Duodenal mucosa (tissue), 2 donors: ENCODE data around the gene DYNLT1.
"Not testable (repeated sequence)": the region's sequence is repeated elsewhere in the genome, so short reads cannot be mapped to it uniquely, and the experiment has no call there.

ENCODE experiments used
- H3K27ac ChIP-seq: one replicate; pipeline ENCODE4 v1.7.0; 2013; ENCODE audit warnings: low read depth, low read length
- H3K27me3 ChIP-seq, 2 donors: one replicate each; pipeline ENCODE4 v1.7.0; 2013; ENCODE audit warnings: low read length in 2 of 2, control low read depth in 1 of 2; ENCODE audit not compliant: insufficient read depth in 2 of 2, control insufficient read depth in 1 of 2
- H3K36me3 ChIP-seq, 2 donors: one replicate each; pipeline ENCODE4 v1.7.0; 2013; ENCODE audit warnings: low read length in 2 of 2, control low read depth in 1 of 2; ENCODE audit not compliant: insufficient read depth in 2 of 2, control insufficient read depth in 1 of 2
- H3K4me1 ChIP-seq, 2 donors: one replicate each; pipeline ENCODE4 v1.7.0; 2013; ENCODE audit warnings: low read length in 2 of 2, control low read depth in 1 of 2; ENCODE audit not compliant: insufficient read depth in 2 of 2, control insufficient read depth in 1 of 2
- H3K4me3 ChIP-seq, 2 donors: one replicate each; pipeline ENCODE4 v1.7.0; 2013; ENCODE audit warnings: low read length in 2 of 2, low read depth in 1 of 2
- H3K9ac ChIP-seq, 2 donors: one replicate each; pipeline ENCODE4 v1.7.0; 2013; ENCODE audit warnings: low read length in 2 of 2, low read depth in 1 of 2
- H3K9me3 ChIP-seq, 2 donors: one replicate each; pipeline ENCODE4 v1.7.0; 2013; ENCODE audit warnings: low read length in 2 of 2, control low read depth in 1 of 2; ENCODE audit not compliant: control insufficient read depth in 1 of 2

DYNLT1 gene

DNA sequence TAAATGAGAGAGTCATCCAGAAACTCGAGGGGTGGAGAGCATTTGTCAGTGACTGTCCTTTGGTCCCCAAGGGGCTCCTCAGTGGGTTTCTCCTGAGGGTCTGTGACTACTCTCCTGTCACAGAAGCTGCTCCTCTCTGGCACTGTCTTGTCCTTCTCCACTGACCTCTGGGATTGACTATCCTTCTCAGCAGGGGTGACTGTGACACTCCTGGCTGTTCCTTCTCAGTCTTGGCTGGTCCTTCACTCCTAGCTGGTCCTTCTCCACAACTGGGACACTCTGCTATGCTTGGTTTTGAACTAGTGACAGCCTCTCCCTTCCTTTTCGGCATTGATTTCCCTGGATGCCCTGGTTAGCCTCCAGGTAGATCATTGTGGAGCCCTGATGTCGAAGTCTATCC lies 33.5 kb downstream of the DYNLT1 start:
- no peaks in the 10 kb centered on the region for H3K9me3 ChIP-seq
- H3K4me3 ChIP-seq, result no peak overlapping the region
- no peak overlapping the region for H3K27ac ChIP-seq
- peaks cover 0 to 5% of the 10 kb centered on the region in 2 donors for H3K4me1 ChIP-seq
- peaks cover 37 to 82% of the 10 kb centered on the region in 2 donors for H3K36me3 ChIP-seq
- no peaks in the 10 kb centered on the region for H3K27me3 ChIP-seq
- no peak overlapping the region for H3K9ac ChIP-seq

DNA sequence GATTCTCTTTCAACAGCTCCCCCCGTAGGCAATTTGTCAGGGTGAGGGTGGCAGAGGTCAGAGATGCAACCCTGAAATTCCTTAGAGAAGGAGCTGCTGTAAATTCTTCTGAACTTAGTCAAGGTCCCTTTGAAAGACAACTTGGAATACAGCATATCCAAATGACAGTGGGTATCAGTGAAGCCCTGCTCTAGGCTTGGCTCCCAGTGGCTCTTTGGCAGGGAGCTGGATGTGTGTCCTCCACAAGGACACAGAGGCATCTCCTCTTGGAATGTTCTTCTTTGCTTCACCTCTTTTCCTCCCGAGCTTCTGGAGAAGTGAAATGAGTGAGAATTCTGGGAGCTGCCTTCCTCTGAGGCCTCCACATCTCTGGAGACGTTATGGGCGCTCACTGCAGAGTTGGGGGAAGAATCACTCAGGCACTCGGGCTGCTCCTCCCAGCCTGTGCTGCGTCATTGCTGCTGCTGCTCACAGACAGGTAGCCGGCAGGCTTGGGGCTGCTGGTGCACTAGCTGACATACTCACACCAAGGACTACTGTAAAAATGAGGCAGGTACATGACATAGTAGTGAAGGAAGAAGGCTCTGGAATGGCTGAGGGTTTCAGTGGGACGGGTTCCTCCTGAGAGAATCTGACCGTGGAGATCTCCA lies 34.1 kb downstream of the DYNLT1 start:
- Histone ChIP-seq H3K27ac (no peak overlapping the region), H3K9ac (no peak overlapping the region), H3K4me1 (peaks cover 0 to 5% of the 10 kb centered on the region in 2 donors), H3K27me3 (no peaks in the 10 kb centered on the region), H3K9me3 (no peaks in the 10 kb centered on the region), H3K4me3 (no peak overlapping the region), H3K36me3 (peaks cover 37 to 87% of the 10 kb centered on the region in 2 donors)

- H3K4me3 ChIP-seq, result no peak overlapping the region
- H3K9me3 ChIP-seq, result no peaks in the 10 kb centered on the region
- peaks cover 0 to 5% of the 10 kb centered on the region in 2 donors for H3K4me1 ChIP-seq
- peaks cover 37 to 84% of the 10 kb centered on the region in 2 donors for H3K36me3 ChIP-seq
- H3K27ac ChIP-seq, result no peak overlapping the region
- H3K9ac ChIP-seq, result no peak overlapping the region
- no peaks in the 10 kb centered on the region for H3K27me3 ChIP-seq
These were observed 34.9 kb downstream of the DYNLT1 start for GRCh38 chr6:158609455-158610155.

DNA sequence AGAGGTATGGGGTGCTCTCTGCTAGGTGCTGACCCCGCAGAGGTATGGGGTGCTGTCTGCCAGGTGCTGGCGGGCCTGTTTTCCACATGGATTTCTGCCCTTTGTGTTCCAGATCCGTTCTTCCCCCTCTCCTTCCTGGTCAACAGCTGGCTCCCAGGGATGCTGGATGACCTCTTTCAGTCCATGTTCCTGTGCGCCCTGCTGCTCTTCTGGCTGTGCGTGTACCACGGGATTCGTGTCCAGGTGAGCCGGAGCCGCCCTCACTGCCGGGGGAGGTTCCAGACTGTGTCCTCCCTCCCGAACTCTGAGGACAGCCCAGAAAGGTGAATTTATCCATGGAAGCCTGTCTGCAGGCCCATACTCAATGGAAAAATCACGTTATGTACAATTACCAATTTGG lies 36.3 kb downstream of the DYNLT1 start:
- Histone ChIP-seq H3K27ac (no peak overlapping the region), H3K36me3 (peaks cover 37 to 73% of the 10 kb centered on the region in 2 donors)

GRCh38 chr6:158607411-158608170 lies 37.0 kb downstream of the DYNLT1 start:
- Histone ChIP-seq H3K27ac (no peak overlapping the region), H3K9ac (no peak overlapping the region), H3K9me3 (no peaks in the 10 kb centered on the region), H3K4me1 (peaks cover 7 to 14% of the 10 kb centered on the region in 2 donors), H3K36me3 (peaks cover 37 to 71% of the 10 kb centered on the region in 2 donors), H3K4me3 (no peak overlapping the region), H3K27me3 (no peaks in the 10 kb centered on the region)

More for the DNA sequence above, 36.3 kb downstream of the DYNLT1 start:
- Histone ChIP-seq H3K9me3 (no peaks in the 10 kb centered on the region), H3K4me3 (no peak overlapping the region), H3K4me1 (peaks cover 7 to 14% of the 10 kb centered on the region in 2 donors), H3K27me3 (no peaks in the 10 kb centered on the region), H3K9ac (no peak overlapping the region)

DNA sequence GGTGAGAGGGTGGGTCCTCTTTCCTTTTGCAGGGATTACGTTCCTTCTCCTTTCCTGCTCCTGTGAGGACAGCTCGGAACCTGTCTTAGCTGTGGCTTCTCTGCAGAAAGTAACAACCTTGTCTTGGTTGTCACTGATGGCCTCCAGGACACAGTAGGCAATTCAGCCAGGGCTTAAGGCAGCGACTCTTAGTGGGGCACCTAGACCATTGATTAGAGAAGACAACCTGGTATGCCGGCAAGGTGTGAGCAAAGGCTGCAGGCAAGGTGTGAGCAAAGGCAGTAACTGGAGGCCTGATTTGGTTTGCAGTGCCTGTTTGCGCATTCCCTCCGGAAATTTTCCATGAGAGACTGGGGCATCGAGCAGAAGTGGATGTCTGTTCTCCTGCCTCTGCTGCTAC lies 37.6 kb downstream of the DYNLT1 start:
- H3K9ac ChIP-seq, result no peak overlapping the region
- no peak overlapping the region for H3K4me3 ChIP-seq
- peaks cover 41 to 72% of the 10 kb centered on the region in 2 donors for H3K36me3 ChIP-seq
- H3K27ac ChIP-seq, result no peak overlapping the region
- peaks cover 7 to 14% of the 10 kb centered on the region in 2 donors for H3K4me1 ChIP-seq
- H3K27me3 ChIP-seq, result no peaks in the 10 kb centered on the region
- H3K9me3 ChIP-seq, result no peaks in the 10 kb centered on the region

GRCh38 chr6:158606011-158606410 lies 38.5 kb downstream of the DYNLT1 start:
- Histone ChIP-seq H3K36me3 (peaks cover 35 to 65% of the 10 kb centered on the region in 2 donors), H3K4me1 (peaks cover 7 to 11% of the 10 kb centered on the region in 2 donors)
- H3K4me3 ChIP-seq, H3K9ac ChIP-seq, H3K27me3 ChIP-seq, H3K9me3 ChIP-seq, H3K27ac ChIP-seq: not testable (repeated sequence)

GRCh38 chr6:158605266-158605878 lies 39.2 kb downstream of the DYNLT1 start:
- H3K9ac ChIP-seq, result no peak overlapping the region
- H3K4me3 ChIP-seq, result no peak overlapping the region
- no peak overlapping the region for H3K27ac ChIP-seq
- peaks cover 29 to 58% of the 10 kb centered on the region in 2 donors for H3K36me3 ChIP-seq
- no peaks in the 10 kb centered on the region for H3K27me3 ChIP-seq
- no peaks in the 10 kb centered on the region for H3K9me3 ChIP-seq
- peaks cover 7 to 9% of the 10 kb centered on the region in 2 donors for H3K4me1 ChIP-seq

- no peak overlapping the region for H3K9ac ChIP-seq
- H3K4me3 ChIP-seq, result peak overlapping the region in 1 of 2 donors; percentile 6
- peaks cover 23 to 52% of the 10 kb centered on the region in 2 donors for H3K36me3 ChIP-seq
- H3K27ac ChIP-seq, result no peak overlapping the region
- H3K27me3 ChIP-seq, result no peaks in the 10 kb centered on the region
- no peaks in the 10 kb centered on the region for H3K9me3 ChIP-seq
- peaks cover 7 to 9% of the 10 kb centered on the region in 2 donors for H3K4me1 ChIP-seq
These were observed 40.5 kb downstream of the DYNLT1 start for GRCh38 chr6:158604048-158604406.
